Trophoblast cell (in vitro differentiated cells and primary cell): ENCODE data around the gene JKAMP.

Source experiments
- DNase-seq, 2 donors: peaks; one replicate each; pipeline ENCODE4 v3.0.0-alpha.2; 2016
- H2AFZ ChIP-seq: 2 replicates; pipeline ENCODE4 v1.6.1; 2013; ENCODE audit warnings: low read length, moderate library complexity, mild to moderate bottlenecking; ENCODE audit not compliant: insufficient read depth, poor library complexity
- H2AK5ac ChIP-seq: 2 replicates; pipeline ENCODE4 v1.6.1; 2013; ENCODE audit warnings: mild to moderate bottlenecking, low read length
- H2BK120ac ChIP-seq: 2 replicates; pipeline ENCODE4 v1.6.1; 2013; ENCODE audit warnings: low read length, mild to moderate bottlenecking, moderate library complexity; ENCODE audit not compliant: insufficient read depth, poor library complexity
- H2BK12ac ChIP-seq: 2 replicates; pipeline ENCODE4 v1.6.1; 2013; ENCODE audit warnings: mild to moderate bottlenecking, low read length, moderate library complexity
- H2BK5ac ChIP-seq: 2 replicates; pipeline ENCODE4 v1.6.1; 2013; ENCODE audit warnings: low read length, low read depth, moderate library complexity, mild to moderate bottlenecking; ENCODE audit not compliant: poor library complexity
- H3K14ac ChIP-seq: 2 replicates; pipeline ENCODE4 v1.6.1; 2013; ENCODE audit warnings: mild to moderate bottlenecking, low read length
- H3K18ac ChIP-seq: 2 replicates; pipeline ENCODE4 v1.6.1; 2013; ENCODE audit warnings: mild to moderate bottlenecking, low read length
- H3K23ac ChIP-seq: 2 replicates; pipeline ENCODE4 v1.6.1; 2013; ENCODE audit warnings: low read length
- H3K27ac ChIP-seq: 2 replicates; pipeline ENCODE4 v1.5.1; 2013; ENCODE audit warnings: low read depth, mild to moderate bottlenecking, inconsistent platforms, low read length, moderate library complexity
- H3K27me3 ChIP-seq: 2 replicates; pipeline ENCODE4 v1.6.1; 2013; ENCODE audit warnings: inconsistent platforms, mild to moderate bottlenecking, low read length, moderate library complexity; ENCODE audit not compliant: insufficient read depth
- H3K36me3 ChIP-seq, 2 experiments: 1 replicate in 1 of 2; 2 replicates in 1 of 2; pipeline ENCODE4 v1.6.1; 2013; ENCODE audit warnings: low read length in 2 of 2, mild to moderate bottlenecking in 2 of 2, moderate library complexity in 1 of 2; ENCODE audit not compliant: insufficient read depth in 2 of 2, control insufficient read depth in 1 of 2
- H3K4ac ChIP-seq: 2 replicates; pipeline ENCODE4 v1.6.1; 2013; ENCODE audit warnings: low read depth, mild to moderate bottlenecking, low read length, moderate library complexity
- H3K4me1 ChIP-seq, 2 experiments: 1 replicate in 1 of 2; 2 replicates in 1 of 2; pipeline ENCODE4 v1.6.1; 2013; ENCODE audit warnings: low read length in 2 of 2, mild to moderate bottlenecking in 2 of 2, moderate library complexity in 1 of 2; ENCODE audit not compliant: insufficient read depth in 2 of 2, control insufficient read depth in 1 of 2
- H3K4me2 ChIP-seq: 2 replicates; pipeline ENCODE4 v1.6.1; 2013; ENCODE audit warnings: inconsistent platforms, mild to moderate bottlenecking, low read length, moderate library complexity
- H3K4me3 ChIP-seq: 2 replicates; pipeline ENCODE4 v1.5.1; 2013; ENCODE audit warnings: mild to moderate bottlenecking, low read depth, low read length, inconsistent platforms
- H3K79me1 ChIP-seq: one replicate; pipeline ENCODE4 v1.6.1; 2013; ENCODE audit warnings: low read length
- H3K79me2 ChIP-seq: 2 replicates; pipeline ENCODE4 v1.6.1; 2013; ENCODE audit warnings: low read length, mild to moderate bottlenecking; ENCODE audit not compliant: control insufficient read depth, insufficient read depth, poor library complexity
- H3K9ac ChIP-seq: 2 replicates; pipeline ENCODE4 v1.6.1; 2013; ENCODE audit warnings: mild to moderate bottlenecking, low read length
- H3K9me3 ChIP-seq: 2 replicates; pipeline ENCODE4 v1.6.1; 2013; ENCODE audit warnings: low read depth, mild to moderate bottlenecking, control low read depth, inconsistent platforms, low read length; ENCODE audit not compliant: insufficient read depth
- H4K12ac ChIP-seq: 2 replicates; pipeline ENCODE4 v1.6.1; 2013; ENCODE audit warnings: low read depth, mild to moderate bottlenecking, low read length, moderate library complexity
- H4K8ac ChIP-seq: 2 replicates; pipeline ENCODE4 v1.6.1; 2013; ENCODE audit warnings: low read depth, mild to moderate bottlenecking, low read length, moderate library complexity
- H4K91ac ChIP-seq: one replicate; pipeline ENCODE4 v1.6.1; 2013; ENCODE audit warnings: low read depth, mild to moderate bottlenecking, low read length, moderate library complexity
- WGBS: extraction: QIAGEN DNeasy Blood & Tissue Kit; methylation state at CpG from one replicate; pipeline ENCODE4 v1.1.7; 2013; ENCODE audit warnings: missing lambda C conversion rate; ENCODE audit not compliant: insufficient read length, insufficient coverage; ENCODE audit errors: extremely low coverage; 5-methylcytosine and 5-hydroxymethylcytosine counted together

The JKAMP gene

GRCh38 chr14:59537476-59537875 lies 53.2 kb downstream of the JKAMP start:
- Histone ChIP-seq H2AK5ac (no peak overlapping the region), H3K27me3 (no peaks in the 10 kb centered on the region), H3K18ac (no peak overlapping the region), H4K8ac (no peak overlapping the region), H4K91ac (no peak overlapping the region), H3K4me3 (no peak overlapping the region), H3K4me2 (no peak overlapping the region), H3K9me3 (no peaks in the 10 kb centered on the region), H4K12ac (no peak overlapping the region), H2BK120ac (no peak overlapping the region), H2BK12ac (no peak overlapping the region), H3K4ac (no peak overlapping the region), H3K27ac (no peak overlapping the region), H3K36me3 (no peaks in the 10 kb centered on the region), H3K4me1 (no peaks in the 10 kb centered on the region), H2BK5ac (no peak overlapping the region), H3K79me1 (no peaks in the 10 kb centered on the region), H3K9ac (no peak overlapping the region), H3K79me2 (no peaks in the 10 kb centered on the region), H3K23ac (no peak overlapping the region), H2AFZ (no peak overlapping the region), H3K14ac (no peak overlapping the region)
- DNase-seq, result no peak
- WGBS, result no CpG with 5 or more reads among the region's 1 CpG

GRCh38 chr14:59538936-59539335 lies 54.6 kb downstream of the JKAMP start:
- H3K79me2 ChIP-seq, result no peaks in the 10 kb centered on the region
- no peak overlapping the region for H2BK12ac ChIP-seq

GRCh38 chr14:59540852-59541251 lies 56.5 kb downstream of the JKAMP start:
- no peak overlapping the region for H3K14ac ChIP-seq
- H2BK5ac ChIP-seq, result no peak overlapping the region
- H3K23ac ChIP-seq, result no peak overlapping the region
- no peak overlapping the region for H2AK5ac ChIP-seq
- no CpG with 5 or more reads among the region's 1 CpG for WGBS
- H4K8ac ChIP-seq, result no peak overlapping the region
- no peaks in the 10 kb centered on the region for H3K36me3 ChIP-seq
- no peaks in the 10 kb centered on the region for H3K27me3 ChIP-seq
- no peaks in the 10 kb centered on the region for H3K4me1 ChIP-seq
- H3K79me1 ChIP-seq, result no peaks in the 10 kb centered on the region
- H3K79me2 ChIP-seq, result no peaks in the 10 kb centered on the region
- no peak overlapping the region for H3K4me2 ChIP-seq
- H3K27ac ChIP-seq, result no peak overlapping the region
- no peak overlapping the region for H4K12ac ChIP-seq
- H3K9ac ChIP-seq, result no peak overlapping the region
- no peak for DNase-seq
- H2AFZ ChIP-seq, result no peak overlapping the region
- H2BK120ac ChIP-seq, result no peak overlapping the region
- H3K4ac ChIP-seq, result no peak overlapping the region
- no peaks in the 10 kb centered on the region for H3K9me3 ChIP-seq
- H2BK12ac ChIP-seq, result no peak overlapping the region
- no peak overlapping the region for H3K4me3 ChIP-seq
- H3K18ac ChIP-seq, result no peak overlapping the region
- no peak overlapping the region for H4K91ac ChIP-seq

More at GRCh38 chr14:59538936-59539335, 54.6 kb downstream of the JKAMP start:
- no CpG with 5 or more reads among the region's 4 CpGs for WGBS
- Histone ChIP-seq H3K9ac (no peak overlapping the region), H3K4me1 (no peaks in the 10 kb centered on the region), H4K8ac (no peak overlapping the region), H3K9me3 (no peaks in the 10 kb centered on the region), H3K27ac (no peak overlapping the region), H2BK5ac (no peak overlapping the region), H3K4ac (no peak overlapping the region), H3K27me3 (no peaks in the 10 kb centered on the region), H4K12ac (no peak overlapping the region), H3K4me2 (no peak overlapping the region), H2BK120ac (no peak overlapping the region), H2AK5ac (no peak overlapping the region), H4K91ac (no peak overlapping the region), H3K36me3 (no peaks in the 10 kb centered on the region), H3K4me3 (no peak overlapping the region), H3K23ac (no peak overlapping the region), H3K18ac (no peak overlapping the region), H3K14ac (no peak overlapping the region), H2AFZ (no peak overlapping the region), H3K79me1 (no peaks in the 10 kb centered on the region)
- peak; percentile 45 to 76 for DNase-seq

- Histone ChIP-seq H3K79me1 (no peaks in the 10 kb centered on the region), H3K4me2 (no peak overlapping the region), H2BK5ac (no peak overlapping the region), H3K18ac (no peak overlapping the region), H3K79me2 (no peaks in the 10 kb centered on the region), H2AFZ (no peak overlapping the region), H3K4me1 (no peaks in the 10 kb centered on the region), H4K12ac (no peak overlapping the region), H3K36me3 (no peaks in the 10 kb centered on the region), H3K27me3 (no peaks in the 10 kb centered on the region), H2BK120ac (no peak overlapping the region), H3K4ac (no peak overlapping the region), H4K8ac (no peak overlapping the region), H3K27ac (no peak overlapping the region), H3K23ac (no peak overlapping the region), H4K91ac (no peak overlapping the region), H2AK5ac (no peak overlapping the region), H3K9ac (no peak overlapping the region), H3K14ac (no peak overlapping the region), H2BK12ac (no peak overlapping the region), H3K4me3 (no peak overlapping the region), H3K9me3 (no peaks in the 10 kb centered on the region)
- DNase-seq, result no peak
- WGBS, result no CpG with 5 or more reads among the region's 2 CpGs
These were observed 57.4 kb downstream of the JKAMP start for GRCh38 chr14:59541731-59542130.
